ENCODE data around the gene PARD6B. TPM values are rescaled to one million over a fixed set of nuclear protein-coding genes. Genes with fewer than 3 reads are reported as not detected.
"Not testable (repeated sequence)": the region's sequence is repeated elsewhere in the genome, so short reads cannot be mapped to it uniquely, and the experiment has no call there.

The PARD6B gene
- total and polyA plus RNA-seq, 4 donors: 4.0 to 11.3 (median 5.0) TPM

DNA sequence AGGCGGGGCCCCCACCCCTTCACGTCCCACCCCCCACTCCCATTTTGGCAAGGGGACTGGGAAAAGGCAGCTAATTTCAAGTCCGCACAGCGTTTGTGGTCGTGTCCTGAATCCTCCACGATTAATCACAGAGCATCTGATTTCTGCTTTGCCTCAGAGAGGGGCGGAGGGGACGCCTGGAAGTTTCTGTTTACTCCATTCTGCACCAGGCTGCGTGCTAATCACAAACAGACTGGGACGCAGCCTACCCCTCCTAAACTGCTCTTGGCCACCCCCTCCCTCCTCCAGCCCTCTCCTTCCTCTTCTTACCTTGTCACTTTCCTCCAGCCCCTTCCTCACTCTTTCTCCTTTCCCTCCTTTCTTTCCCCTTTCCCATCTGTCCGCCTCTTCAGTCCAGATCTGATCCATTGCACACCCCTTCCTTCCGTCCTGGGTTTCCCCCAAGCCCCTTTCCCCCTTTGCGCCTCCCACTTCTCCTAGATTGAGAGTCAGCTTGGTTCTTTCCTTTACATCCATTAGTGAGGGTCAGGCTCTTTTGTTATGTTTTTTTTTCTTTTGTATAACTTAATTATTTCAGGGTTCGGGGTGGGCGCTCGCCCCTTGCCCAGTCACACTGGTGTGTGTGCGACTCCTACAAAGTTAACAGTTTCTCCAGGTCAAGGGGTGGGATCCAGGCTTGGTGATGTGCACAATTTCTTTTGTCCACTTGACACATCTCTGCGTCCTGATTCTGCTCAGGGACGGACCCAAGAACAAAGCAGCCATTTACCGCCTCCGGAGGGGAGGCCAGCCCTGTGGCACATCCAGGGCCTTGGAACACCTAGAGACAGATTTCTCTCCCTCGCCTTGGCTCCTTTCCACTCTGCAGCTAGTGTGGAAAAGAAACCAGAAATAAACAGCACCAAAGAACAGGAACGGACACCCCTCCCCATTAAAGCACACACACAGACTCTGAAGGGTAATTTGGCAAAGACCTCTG is 39.5 kb upstream of the PARD6B start:
- Histone ChIP-seq H3K4me1 (ENCODE audit: control insufficient read depth, insufficient read depth, low read length) (peaks cover 41% of the 10 kb centered on the region), H3K27ac (ENCODE audit: low read depth, low read length) (peak overlapping the region; percentile 52), H3K4me3 (ENCODE audit: low read depth, low read length) (peak overlapping the region; percentile 22), H3K9me3 (ENCODE audit: control insufficient read depth, insufficient read depth, low read length) (no peaks in the 10 kb centered on the region), H3K36me3 (ENCODE audit: control insufficient read depth, insufficient read depth, low read length) (no peaks in the 10 kb centered on the region), H3K27me3 (ENCODE audit: control insufficient read depth, insufficient read depth, low read length) (peaks cover 7% of the 10 kb centered on the region)
- DNase-seq (ENCODE audit: low read depth in 4 of 6, low spot score in 6 of 6): peak in 2 of 6 donors; percentile 59 to 71
- 5% methylated on average over 19 of the region's 23 CpGs for WGBS (ENCODE audit: insufficient coverage)

DNA sequence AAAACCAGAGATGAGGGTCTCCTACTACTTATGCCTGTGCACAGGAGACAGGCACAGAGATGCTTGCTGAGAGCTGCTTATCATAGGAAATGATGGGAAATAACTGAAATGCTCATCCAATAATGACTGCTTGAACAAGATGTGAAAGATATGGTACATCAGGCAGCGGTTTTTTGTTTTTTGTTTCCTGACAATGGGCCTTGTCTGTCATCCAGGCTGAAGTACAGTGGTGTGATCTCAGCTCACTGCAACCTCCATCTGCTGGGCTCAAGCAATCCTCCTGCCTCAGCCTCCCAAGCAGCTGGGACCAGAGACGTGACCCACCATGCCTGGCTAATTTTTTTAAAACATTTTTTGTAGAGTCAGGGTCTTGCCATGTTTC is 38.8 kb upstream of the PARD6B start:
- Histone ChIP-seq H3K36me3 (ENCODE audit: control insufficient read depth, insufficient read depth, low read length) (no peaks in the 10 kb centered on the region), H3K9me3 (ENCODE audit: control insufficient read depth, insufficient read depth, low read length) (no peaks in the 10 kb centered on the region), H3K4me3 (ENCODE audit: low read depth, low read length) (no peak overlapping the region), H3K27me3 (ENCODE audit: control insufficient read depth, insufficient read depth, low read length) (peaks cover 7% of the 10 kb centered on the region), H3K27ac (ENCODE audit: low read depth, low read length) (no peak overlapping the region), H3K4me1 (ENCODE audit: control insufficient read depth, insufficient read depth, low read length) (peaks cover 41% of the 10 kb centered on the region)
- DNase-seq (ENCODE audit: low read depth in 4 of 6, low spot score in 6 of 6): no peak
- WGBS (ENCODE audit: insufficient coverage): 71% methylated on average over 1 of the region's 2 CpGs

DNA sequence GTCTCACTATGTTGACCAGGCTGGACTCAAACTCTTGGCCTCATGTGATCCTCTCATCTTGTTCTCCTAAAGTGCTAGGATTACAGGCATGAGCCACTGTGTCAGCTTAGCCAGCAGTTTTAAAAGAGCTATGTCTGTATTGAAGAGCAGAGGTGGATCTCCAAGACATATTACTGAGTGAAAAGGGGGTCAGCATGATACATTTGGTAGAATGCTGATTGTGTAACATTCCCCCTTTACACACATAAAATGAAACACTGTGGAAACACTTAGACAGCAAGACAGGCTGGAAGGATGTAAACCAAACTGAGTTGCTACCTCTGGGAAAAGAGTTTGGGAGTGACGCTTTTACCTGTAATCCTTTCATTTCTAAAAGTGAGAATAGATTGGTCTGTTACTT is 38.4 kb upstream of the PARD6B start:
- no CpG with 5 or more reads among the region's 1 CpG for WGBS (ENCODE audit: insufficient coverage)
- H3K27me3 ChIP-seq (ENCODE audit: control insufficient read depth, insufficient read depth, low read length): peaks cover 7% of the 10 kb centered on the region
- no peaks in the 10 kb centered on the region for H3K36me3 ChIP-seq (ENCODE audit: control insufficient read depth, insufficient read depth, low read length)
- H3K4me3 ChIP-seq (ENCODE audit: low read depth, low read length): no peak overlapping the region
- no peaks in the 10 kb centered on the region for H3K9me3 ChIP-seq (ENCODE audit: control insufficient read depth, insufficient read depth, low read length)
- H3K4me1 ChIP-seq (ENCODE audit: control insufficient read depth, insufficient read depth, low read length): peaks cover 41% of the 10 kb centered on the region
- no peak overlapping the region for H3K27ac ChIP-seq (ENCODE audit: low read depth, low read length)
- DNase-seq (ENCODE audit: low read depth in 4 of 6, low spot score in 6 of 6): no peak

DNA sequence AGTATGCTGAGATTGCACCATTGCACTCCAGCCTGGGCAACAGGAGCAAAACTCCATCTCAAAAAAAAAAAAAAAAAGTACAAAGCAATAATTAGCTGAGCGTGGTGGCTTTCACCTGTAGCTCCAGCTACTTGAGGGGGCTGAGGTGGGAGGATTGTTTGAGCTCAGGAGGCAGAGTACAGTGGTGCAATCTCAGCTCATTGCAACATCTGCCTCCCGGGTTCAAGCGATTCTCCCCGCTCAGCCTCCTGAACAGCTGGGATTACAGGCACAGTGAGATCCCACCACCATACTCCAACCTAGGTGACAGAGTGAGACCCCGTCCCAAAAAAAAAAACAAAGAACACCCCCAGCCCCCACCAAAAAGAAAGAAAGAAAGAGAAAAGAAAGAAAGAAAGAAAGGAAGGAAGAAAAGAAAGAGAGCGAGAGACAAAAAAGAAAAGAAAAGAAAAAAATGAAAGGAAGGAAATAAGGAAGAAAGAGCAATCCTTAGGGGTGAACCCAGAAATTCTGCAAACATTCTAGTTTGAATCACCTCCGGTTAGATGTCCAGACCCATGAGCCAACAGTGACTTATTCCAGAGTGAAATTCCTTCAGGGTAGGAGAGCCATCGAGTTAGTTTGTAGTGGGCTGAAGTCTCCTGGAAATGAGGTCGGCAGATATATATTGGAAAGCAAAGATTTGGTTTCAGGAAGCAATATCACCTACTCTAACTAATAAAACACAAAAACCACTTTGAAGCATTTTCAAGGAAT is 36.8 kb upstream of the PARD6B start:
- Histone ChIP-seq H3K36me3 (ENCODE audit: control insufficient read depth, insufficient read depth, low read length) (no peaks in the 10 kb centered on the region), H3K4me3 (ENCODE audit: low read depth, low read length) (no peak overlapping the region), H3K27me3 (ENCODE audit: control insufficient read depth, insufficient read depth, low read length) (peaks cover 7% of the 10 kb centered on the region), H3K9me3 (ENCODE audit: control insufficient read depth, insufficient read depth, low read length) (no peaks in the 10 kb centered on the region), H3K27ac (ENCODE audit: low read depth, low read length) (no peak overlapping the region), H3K4me1 (ENCODE audit: control insufficient read depth, insufficient read depth, low read length) (peaks cover 39% of the 10 kb centered on the region)
- WGBS (ENCODE audit: insufficient coverage): 100% methylated on average over 1 of the region's 9 CpGs
- DNase-seq (ENCODE audit: low read depth in 4 of 6, low spot score in 6 of 6): no peak

DNA sequence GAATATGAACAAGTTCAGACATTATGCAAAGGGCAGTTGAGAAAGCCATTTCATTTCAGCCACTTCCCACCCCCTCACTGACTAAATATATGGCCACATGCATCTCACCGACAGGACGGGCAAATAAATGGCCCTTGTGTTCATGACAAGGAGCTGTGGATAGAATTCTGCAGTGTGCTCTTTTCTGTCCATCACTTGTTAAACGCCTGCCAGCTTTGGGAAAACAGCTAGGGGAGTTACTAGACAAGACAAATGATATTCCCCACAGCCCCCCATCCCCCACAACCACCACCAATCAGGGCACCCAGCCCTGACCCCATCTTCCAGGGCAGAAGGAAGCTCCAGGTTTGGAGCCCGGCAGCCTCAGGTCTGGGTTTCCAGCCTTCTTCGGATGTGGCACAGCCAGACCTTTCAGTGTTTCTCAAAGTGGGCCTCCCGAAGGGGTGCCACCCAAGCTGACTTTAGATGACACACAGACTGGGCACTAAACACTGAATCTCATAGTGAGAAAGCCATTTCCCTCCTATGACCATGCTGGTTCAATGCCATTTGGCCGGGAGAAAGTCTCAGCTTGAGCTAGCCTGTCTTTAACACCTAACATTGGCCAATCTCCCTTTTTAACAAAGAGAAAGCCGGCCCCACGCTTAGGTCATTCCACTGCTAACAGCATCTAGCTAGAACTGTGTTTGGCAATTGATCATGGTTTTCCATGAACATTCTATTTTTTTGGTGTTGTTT is 36.1 kb upstream of the PARD6B start:
- Histone ChIP-seq H3K9me3 (ENCODE audit: control insufficient read depth, insufficient read depth, low read length) (no peaks in the 10 kb centered on the region), H3K27me3 (ENCODE audit: control insufficient read depth, insufficient read depth, low read length) (peaks cover 7% of the 10 kb centered on the region), H3K27ac (ENCODE audit: low read depth, low read length) (peak overlapping the region; percentile 7), H3K4me1 (ENCODE audit: control insufficient read depth, insufficient read depth, low read length) (peaks cover 32% of the 10 kb centered on the region), H3K4me3 (ENCODE audit: low read depth, low read length) (no peak overlapping the region), H3K36me3 (ENCODE audit: control insufficient read depth, insufficient read depth, low read length) (no peaks in the 10 kb centered on the region)
- WGBS (ENCODE audit: insufficient coverage): 45% methylated on average over 3 of the region's 9 CpGs
- peak in 2 of 6 donors; percentile 44 to 50 for DNase-seq (ENCODE audit: low read depth in 4 of 6, low spot score in 6 of 6)

DNA sequence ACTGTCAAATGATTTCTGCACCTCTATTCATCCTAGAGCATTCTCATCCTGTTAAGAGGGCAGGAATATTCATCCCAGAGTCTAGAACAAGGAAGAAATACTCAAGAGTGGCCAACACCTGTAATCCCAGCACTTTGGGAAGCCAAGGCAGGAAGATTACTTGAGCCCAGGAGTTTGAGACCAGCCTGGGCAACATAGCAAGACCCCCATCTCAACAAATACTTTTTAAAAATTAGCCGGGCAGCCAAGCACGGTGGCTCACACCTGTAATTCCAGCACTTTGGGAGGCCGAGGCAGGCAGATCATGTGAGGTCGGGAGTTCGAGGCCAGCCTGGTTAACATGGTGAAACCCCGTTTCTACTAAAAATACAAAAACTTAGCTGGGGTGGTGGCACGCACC is 33.1 kb upstream of the PARD6B start:
- not testable (repeated sequence) for H3K27ac ChIP-seq (ENCODE audit: low read depth, low read length); H3K27me3 ChIP-seq (ENCODE audit: control insufficient read depth, insufficient read depth, low read length); H3K36me3 ChIP-seq (ENCODE audit: control insufficient read depth, insufficient read depth, low read length); H3K4me3 ChIP-seq (ENCODE audit: low read depth, low read length); H3K4me1 ChIP-seq (ENCODE audit: control insufficient read depth, insufficient read depth, low read length); H3K9me3 ChIP-seq (ENCODE audit: control insufficient read depth, insufficient read depth, low read length); DNase-seq (ENCODE audit: low read depth in 4 of 6, low spot score in 6 of 6)
- 97% methylated on average over 5 of the region's 7 CpGs for WGBS (ENCODE audit: insufficient coverage)

DNA sequence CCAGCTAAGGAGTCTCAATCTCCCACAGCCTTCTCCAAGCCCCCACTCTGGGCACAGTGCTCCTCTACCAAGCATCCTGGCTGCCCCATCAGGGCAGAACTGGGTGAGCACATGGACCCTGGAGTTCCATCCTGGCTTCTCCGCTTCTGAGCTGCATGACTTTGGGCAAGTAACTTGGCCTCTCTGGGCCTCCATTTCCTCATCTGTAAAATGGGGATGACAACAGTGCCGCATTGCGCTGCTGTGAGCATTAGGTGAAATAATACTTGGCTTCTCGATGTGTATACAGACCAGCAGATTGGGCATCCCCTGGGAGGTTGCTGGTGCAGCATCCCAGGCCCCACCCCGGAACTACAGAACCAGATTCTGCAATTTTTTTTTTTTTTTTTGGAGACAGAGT is 31.7 kb upstream of the PARD6B start:
- H3K4me3 ChIP-seq (ENCODE audit: low read depth, low read length): no peak overlapping the region
- DNase-seq (ENCODE audit: low read depth in 4 of 6, low spot score in 6 of 6): no peak
- H3K9me3 ChIP-seq (ENCODE audit: control insufficient read depth, insufficient read depth, low read length): no peaks in the 10 kb centered on the region
- no peaks in the 10 kb centered on the region for H3K36me3 ChIP-seq (ENCODE audit: control insufficient read depth, insufficient read depth, low read length)
- WGBS (ENCODE audit: insufficient coverage): 97% methylated on average over 5 of the region's 5 CpGs
- H3K27ac ChIP-seq (ENCODE audit: low read depth, low read length): no peak overlapping the region
- no peaks in the 10 kb centered on the region for H3K27me3 ChIP-seq (ENCODE audit: control insufficient read depth, insufficient read depth, low read length)
- peaks cover 5% of the 10 kb centered on the region for H3K4me1 ChIP-seq (ENCODE audit: control insufficient read depth, insufficient read depth, low read length)

DNA sequence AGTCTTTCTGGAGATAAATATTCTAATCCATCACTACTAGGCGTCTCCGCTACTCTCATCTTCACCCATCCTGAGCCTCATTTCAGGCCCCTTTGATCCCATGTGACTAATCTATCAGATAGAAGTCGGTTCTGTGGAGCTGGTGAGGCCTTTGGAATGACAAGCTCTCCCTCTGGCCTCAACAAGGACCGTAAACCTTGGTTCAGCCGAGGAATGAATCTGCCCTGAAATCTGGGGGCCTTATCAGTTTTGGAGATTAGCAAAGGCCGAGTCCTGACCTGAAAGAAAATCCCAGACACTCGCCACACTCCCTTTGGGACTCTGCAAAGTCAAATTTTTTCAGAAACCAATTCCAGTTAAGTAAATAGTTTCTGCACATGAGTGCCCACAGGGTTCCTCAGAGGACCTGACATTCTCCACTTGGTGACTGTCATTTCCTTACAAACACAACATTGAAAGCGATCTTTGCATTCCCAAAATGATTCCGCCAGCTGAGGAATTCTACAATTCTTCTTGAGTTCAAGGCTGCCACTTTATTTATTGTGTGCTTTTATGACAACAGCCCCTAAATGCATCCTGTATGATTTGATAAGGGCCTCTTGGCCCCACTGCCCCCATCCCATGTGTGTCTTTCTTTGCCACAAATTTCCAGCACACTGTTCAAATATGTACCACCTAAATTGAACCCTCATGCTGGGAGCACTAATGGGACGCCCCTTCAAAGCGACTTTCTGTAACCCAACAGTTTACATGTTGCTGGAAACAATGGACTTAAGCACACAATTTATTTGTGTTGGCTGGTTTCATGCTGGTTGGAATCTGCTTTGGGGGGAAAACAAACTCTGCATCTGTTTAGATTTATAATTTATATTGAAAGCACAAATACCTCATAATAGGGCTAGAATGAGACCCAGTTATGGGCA is 30.1 kb upstream of the PARD6B start:
- no peaks in the 10 kb centered on the region for H3K36me3 ChIP-seq (ENCODE audit: control insufficient read depth, insufficient read depth, low read length)
- no peaks in the 10 kb centered on the region for H3K4me1 ChIP-seq (ENCODE audit: control insufficient read depth, insufficient read depth, low read length)
- no peaks in the 10 kb centered on the region for H3K27me3 ChIP-seq (ENCODE audit: control insufficient read depth, insufficient read depth, low read length)
- WGBS (ENCODE audit: insufficient coverage): 73% methylated on average over 4 of the region's 11 CpGs
- no peak for DNase-seq (ENCODE audit: low read depth in 4 of 6, low spot score in 6 of 6)
- no peaks in the 10 kb centered on the region for H3K9me3 ChIP-seq (ENCODE audit: control insufficient read depth, insufficient read depth, low read length)
- H3K4me3 ChIP-seq (ENCODE audit: low read depth, low read length): no peak overlapping the region
- no peak overlapping the region for H3K27ac ChIP-seq (ENCODE audit: low read depth, low read length)
